Smooth muscle cell (in vitro differentiated cells): Measurements from ENCODE around the gene C19orf33. TPM values are rescaled to one million over a fixed set of nuclear protein-coding genes. Genes with fewer than 3 reads are reported as not detected.

Source experiments
- DNase-seq: peaks from one replicate; lab custom pipeline; 2025; ENCODE audit not compliant: unreplicated experiment; lab: John Stamatoyannopoulos, UW
- H2AFZ ChIP-seq: fragments of 200-600 bp; sonication (generic); 2 replicates; pipeline ENCODE4 v1.6.0; 2016; ENCODE audit warnings: antibody characterized with exemption, low read depth, mild to moderate bottlenecking
- H3F3A ChIP-seq: fragments of 200-600 bp; sonication (generic); 2 replicates; pipeline ENCODE4 v1.6.0; 2017; ENCODE audit warnings: antibody characterized with exemption, low read depth
- H3K27ac ChIP-seq: fragments of 200-600 bp; sonication (generic); 2 replicates; pipeline ENCODE4 v1.5.1; 2016; ENCODE audit warnings: low read depth, mild to moderate bottlenecking
- H3K27me3 ChIP-seq: fragments of 200-600 bp; sonication (generic); 2 replicates; pipeline ENCODE4 v1.6.1; 2016; ENCODE audit warnings: low read depth, mild to moderate bottlenecking
- H3K36me3 ChIP-seq: fragments of 200-600 bp; sonication (generic); 2 replicates; pipeline ENCODE4 v1.5.1; 2016; ENCODE audit warnings: low read depth
- H3K4me1 ChIP-seq: fragments of 200-600 bp; sonication (generic); 2 replicates; pipeline ENCODE4 v1.5.1; 2016; ENCODE audit warnings: low read depth
- H3K4me2 ChIP-seq: fragments of 200-600 bp; sonication (generic); 2 replicates; pipeline ENCODE4 v1.6.0; 2016; ENCODE audit warnings: mild to moderate bottlenecking
- H3K4me3 ChIP-seq: fragments of 200-600 bp; sonication (generic); 2 replicates; pipeline ENCODE4 v1.5.1; 2016; ENCODE audit warnings: mild to moderate bottlenecking
- H3K79me2 ChIP-seq: fragments of 200-600 bp; sonication (generic); 2 replicates; pipeline ENCODE4 v1.6.0; 2016; ENCODE audit warnings: low read depth, mild to moderate bottlenecking
- H3K9ac ChIP-seq: fragments of 200-600 bp; sonication (generic); 2 replicates; pipeline ENCODE4 v1.6.0; 2016; ENCODE audit warnings: low read depth
- H3K9me3 ChIP-seq: fragments of 200-600 bp; sonication (generic); replicated peaks from 2 replicates; pipeline ENCODE4 v1.5.1; 2016; ENCODE audit warnings: low read depth
- H4K20me1 ChIP-seq: fragments of 200-600 bp; sonication (generic); 2 replicates; pipeline ENCODE4 v1.6.0; 2016; ENCODE audit warnings: low read depth
- CTCF ChIP-seq: fragments of 200-600 bp; sonication (generic); IDR thresholded peaks from 2 replicates; pipeline ENCODE4 v1.5.1; 2017; ENCODE audit warnings: borderline replicate concordance, mild to moderate bottlenecking, antibody characterized with exemption; ENCODE audit not compliant: insufficient read depth, poor library complexity, severe bottlenecking
- WGBS: methylation state at CpG from one replicate; pipeline ENCODE4 v1.1.7; 2016; ENCODE audit warnings: low lambda C conversion rate; 5-methylcytosine and 5-hydroxymethylcytosine counted together
- polyA plus RNA-seq: library from polyadenylated mRNA; unstranded; fragments of >200 nt; fragmentation: Nextera tagmentation; extraction: Ambion mirVana; gene quantifications from 2 replicates; pipeline ENCODE4 v1.2.1, GENCODE V29; 2016
- total RNA-seq: library from RNA; depleted of rRNA; stranded (reverse); fragments of >200 nt; gene quantifications from 2 replicates; pipeline ENCODE4 v1.2.3, GENCODE V29; 2014

The C19orf33 gene
- total and polyA plus RNA-seq, 2 experiments from 2014 or later, result 22.1 to 136 TPM

GRCh38 chr19:38340927-38341326 is 36.9 kb downstream of the C19orf33 start:
- H3K4me2 ChIP-seq, result no peak overlapping the region
- no peak overlapping the region for H3K9ac ChIP-seq
- H3K27me3 ChIP-seq, result no peaks in the 10 kb centered on the region
- DNase-seq, result no peak
- H3K4me3 ChIP-seq, result no peak overlapping the region
- no peaks in the 10 kb centered on the region for H3K79me2 ChIP-seq
- H3K9me3 ChIP-seq, result no peaks in the 10 kb centered on the region
- H3K4me1 ChIP-seq, result peaks cover 10% of the 10 kb centered on the region
- H2AFZ ChIP-seq, result no peak overlapping the region
- TF ChIP-seq CTCF, result no peak
- 100% methylated on average over 2 of the region's 2 CpGs for WGBS
- no peaks in the 10 kb centered on the region for H4K20me1 ChIP-seq
- H3K36me3 ChIP-seq, result no peaks in the 10 kb centered on the region
- H3K27ac ChIP-seq, result no peak overlapping the region
- H3F3A ChIP-seq, result no peaks in the 10 kb centered on the region

GRCh38 chr19:38346837-38347236 is 42.8 kb downstream of the C19orf33 start:
- Histone ChIP-seq H3F3A (no peaks in the 10 kb centered on the region), H4K20me1 (no peaks in the 10 kb centered on the region), H3K27ac (no peak overlapping the region), H3K79me2 (no peaks in the 10 kb centered on the region), H3K4me1 (no peaks in the 10 kb centered on the region), H3K4me2 (no peak overlapping the region), H3K36me3 (no peaks in the 10 kb centered on the region), H3K9me3 (no peaks in the 10 kb centered on the region), H2AFZ (no peak overlapping the region), H3K27me3 (no peaks in the 10 kb centered on the region), H3K4me3 (no peak overlapping the region), H3K9ac (no peak overlapping the region)
- 77% methylated on average over 4 of the region's 4 CpGs for WGBS
- DNase-seq, result no peak
- no peak for TF ChIP-seq CTCF

- Histone ChIP-seq H3K79me2 (no peaks in the 10 kb centered on the region), H3K36me3 (no peaks in the 10 kb centered on the region), H3K4me2 (no peak overlapping the region), H3K27ac (no peak overlapping the region), H2AFZ (no peak overlapping the region), H3K4me3 (no peak overlapping the region), H3K4me1 (no peaks in the 10 kb centered on the region), H3K9ac (no peak overlapping the region), H3K27me3 (no peaks in the 10 kb centered on the region), H3F3A (no peaks in the 10 kb centered on the region), H3K9me3 (no peaks in the 10 kb centered on the region), H4K20me1 (no peaks in the 10 kb centered on the region)
- no peak for DNase-seq
- no peak for TF ChIP-seq CTCF
- 89% methylated on average over 3 of the region's 3 CpGs for WGBS
Observed at GRCh38 chr19:38350883-38351282, 46.8 kb downstream of the C19orf33 start.

- Histone ChIP-seq H3K27ac (no peak overlapping the region), H3K4me2 (no peak overlapping the region), H3K36me3 (no peaks in the 10 kb centered on the region), H4K20me1 (no peaks in the 10 kb centered on the region), H3K9ac (no peak overlapping the region), H3K9me3 (no peaks in the 10 kb centered on the region), H2AFZ (no peak overlapping the region), H3K79me2 (no peaks in the 10 kb centered on the region), H3K4me3 (no peak overlapping the region), H3K4me1 (no peaks in the 10 kb centered on the region), H3F3A (no peaks in the 10 kb centered on the region), H3K27me3 (peaks cover 3% of the 10 kb centered on the region)
- WGBS, result 84% methylated on average over 9 of the region's 9 CpGs
- no peak for TF ChIP-seq CTCF
- no peak for DNase-seq
Observed at GRCh38 chr19:38351865-38352395, 47.9 kb downstream of the C19orf33 start.
